ENCODE results near the gene DDIAS. TPM values are rescaled to one million over a fixed set of nuclear protein-coding genes. Genes with fewer than 3 reads are reported as not detected.
"Not testable (repeated sequence)": the region's sequence is repeated elsewhere in the genome, so short reads cannot be mapped to it uniquely, and the experiment has no call there.

Gene DDIAS
- total RNA-seq (1 to 10 TPM in 3 of 9 donors, under 1 TPM in 5, not detected in 1; 0.18 to 3.5 (median 0.73) TPM), polyA plus RNA-seq (under 1 TPM; 0.08 to 0.55 TPM)
- long read RNA-seq, donor 1: 0 reads
- long read RNA-seq, donor 2, partial matches to known transcripts: 0 of 1 reads
- long read RNA-seq, donor 2, other reads (novel, unspliced or antisense): 0 of 1 reads
- long read RNA-seq, donor 3, partial matches to known transcripts: 0 of 1 reads
- long read RNA-seq, donor 3, other reads (novel, unspliced or antisense): 0 of 1 reads

GRCh38 chr11:82901165-82901921, at the start of gene DDIAS:
Gene DDIAS, plus strand, starts transcription at chr11:82901736. Its CDS starts 13,003 bp downstream, at chr11:82914739.
- DNase-seq: peak; percentile 94 to 97 (median 95)
- ATAC-seq: peak; percentile 80 to 90 (median 87)
- intact Hi-C loops (cut with DNase I): loop anchor here in 9 of 10 donors (1.0 to 10.0 kb wide), 14 partner anchors 33 to 913 kb away; partner anchors contain the start of genes ANKRD42 (in 7 of the 9), PCF11 (in 7 of the 9), CCDC90B (in 3 of the 9) and RAB30 (in 3 of the 9)
- peaks cover 0 to 46% (median 22%) of the 10 kb centered on the region in 12 donors for H3K4me1 ChIP-seq
- H3K27me3 ChIP-seq: no peaks in the 10 kb centered on the region
- H3K27ac ChIP-seq: peak within 1 kb of the TSS; percentile 31 to 93 (median 86)
- peak in 4 of 12 donors; percentile 2 to 13 (median 9) for TF ChIP-seq CTCF (IDR thresholded peaks at IDR 0.05)
- peak in 1 of 2 donors; percentile 68 for TF ChIP-seq POLR2A (IDR thresholded peaks at IDR 0.05)
- H3K36me3 ChIP-seq: no peaks in the 10 kb centered on the region
- H3K4me3 ChIP-seq: peak within 1 kb of the TSS; percentile 55 to 93 (median 74)
- 0 to 1% (median 1%) methylated on average over 42 to 49 of the region's 49 CpGs for WGBS, 4 donors
- H3K9me3 ChIP-seq: no peaks in the 10 kb centered on the region

- ATAC-seq: no peak
- intact Hi-C loops (cut with DNase I): loop anchor here in 1 of 10 donors (10.0 kb wide), 1 partner anchor 59 kb away; no protein-coding TSS in a partner anchor
- no peak for DNase-seq
- Histone ChIP-seq H3K27ac (no peak overlapping the region), H3K4me1 (peaks cover 0 to 7% (median 2%) of the 10 kb centered on the region in 12 donors), H3K36me3 (peaks cover 0 to 21% (median 12%) of the 10 kb centered on the region in 9 donors), H3K4me3 (no peak overlapping the region), H3K27me3 (no peaks in the 10 kb centered on the region), H3K9me3 (no peaks in the 10 kb centered on the region)
- TF ChIP-seq CTCF (IDR thresholded peaks at IDR 0.05): no peak
- TF ChIP-seq POLR2A (IDR thresholded peaks at IDR 0.05): no peak
These were observed 47.3 kb upstream of the DDIAS start for GRCh38 chr11:82854242-82854641.

- intact Hi-C loops (cut with DNase I): loop anchor here in 1 of 10 donors (10.0 kb wide), 1 partner anchor 60 kb away; no protein-coding TSS in a partner anchor
- not testable (repeated sequence) for H3K4me1 ChIP-seq, DNase-seq, ATAC-seq, H3K27me3 ChIP-seq, H3K27ac ChIP-seq, H3K4me3 ChIP-seq, H3K9me3 ChIP-seq
- peaks cover 0 to 14% (median 6%) of the 10 kb centered on the region in 9 donors for H3K36me3 ChIP-seq
- WGBS, 4 donors: 89 to 97% (median 95%) methylated on average over 1 of the region's 1 CpG
These were observed 46.6 kb upstream of the DDIAS start for GRCh38 chr11:82854916-82855315.

GRCh38 chr11:82855616-82856015, 45.9 kb upstream of the DDIAS start:
- no peak for DNase-seq
- ATAC-seq: no peak
- intact Hi-C loops (cut with DNase I): loop anchor here in 1 of 10 donors (10.0 kb wide), 1 partner anchor 61 kb away; no protein-coding TSS in a partner anchor
- WGBS, 4 donors: 93 to 98% (median 97%) methylated on average over 2 of the region's 2 CpGs
- TF ChIP-seq CTCF (IDR thresholded peaks at IDR 0.05) (no peak), POLR2A (IDR thresholded peaks at IDR 0.05) (no peak)
- peaks cover 0 to 7% (median under 1%) of the 10 kb centered on the region in 12 donors for H3K4me1 ChIP-seq
- H3K9me3 ChIP-seq: no peaks in the 10 kb centered on the region
- H3K4me3 ChIP-seq: no peak overlapping the region
- peaks cover 0 to 7% (median 0%) of the 10 kb centered on the region in 9 donors for H3K36me3 ChIP-seq
- H3K27ac ChIP-seq: no peak overlapping the region
- no peaks in the 10 kb centered on the region for H3K27me3 ChIP-seq

Data from heart left ventricle (tissue), 16 donors.